HG02870 (cell line): ENCODE data around the gene SYK.

Experiments used
- ATAC-seq: cut with Tn5 transposase; IDR thresholded peaks from one replicate; pipeline ENCODE4 v1.9.1; 2021; ENCODE audit warnings: mild to moderate bottlenecking, moderate library complexity; ENCODE audit not compliant: unreplicated experiment

Gene SYK

GRCh38 chr9:90821697-90822096 is 20.1 kb downstream of the SYK start:
- ATAC-seq = no peak

GRCh38 chr9:90822866-90823265 is 21.2 kb downstream of the SYK start:
- no peak for ATAC-seq

- ATAC-seq = no peak
Observed at GRCh38 chr9:90825586-90825985, 24.0 kb downstream of the SYK start.

GRCh38 chr9:90826326-90827020 is 24.9 kb downstream of the SYK start:
- ATAC-seq = no peak

- peak; percentile 49 for ATAC-seq
Observed at GRCh38 chr9:90827181-90827871, 25.7 kb downstream of the SYK start.

- ATAC-seq = no peak
Observed at GRCh38 chr9:90830051-90830450, 28.4 kb downstream of the SYK start.

GRCh38 chr9:90830977-90831376 is 29.4 kb downstream of the SYK start:
- ATAC-seq = no peak

GRCh38 chr9:90832261-90832660 is 30.6 kb downstream of the SYK start:
- no peak for ATAC-seq

- ATAC-seq = no peak
Observed at GRCh38 chr9:90834828-90835595, 33.4 kb downstream of the SYK start.

GRCh38 chr9:90836411-90837080 is 34.9 kb downstream of the SYK start:
- ATAC-seq = no peak

GRCh38 chr9:90838098-90838497 is 36.5 kb downstream of the SYK start:
- no peak for ATAC-seq

GRCh38 chr9:90838581-90839154 is 37.0 kb downstream of the SYK start:
- no peak for ATAC-seq

- ATAC-seq = no peak
Observed at GRCh38 chr9:90839183-90839728, 37.6 kb downstream of the SYK start.

GRCh38 chr9:90840696-90841095 is 39.1 kb downstream of the SYK start:
- no peak for ATAC-seq

- no peak for ATAC-seq
Observed at GRCh38 chr9:90841213-90841612, 39.6 kb downstream of the SYK start.

GRCh38 chr9:90841615-90842014 is 40.0 kb downstream of the SYK start:
- ATAC-seq = no peak

- ATAC-seq = no peak
Observed at GRCh38 chr9:90842176-90842777, 40.7 kb downstream of the SYK start.

- ATAC-seq = no peak
Observed at GRCh38 chr9:90842996-90843395, 41.4 kb downstream of the SYK start.

- ATAC-seq = no peak
Observed at GRCh38 chr9:90843525-90843924, 41.9 kb downstream of the SYK start.

- no peak for ATAC-seq
Observed at GRCh38 chr9:90844326-90844725, 42.7 kb downstream of the SYK start.
